WTC11 (cell line): ENCODE measurements around the gene GPR157. TPM values are rescaled to one million over a fixed set of nuclear protein-coding genes. Genes with fewer than 3 reads are reported as not detected.

Experiments
- ATAC-seq: fragments of 200-7000 bp; cut with Tn5 transposase; 2 replicates; pipeline ENCODE4 v1.10.0; 2021; ENCODE audit warnings: mild to moderate bottlenecking, moderate library complexity
- CTCF ChIA-PET: fragments of 300-600 bp; sonication (Branson Sonifier 250); formaldehyde crosslinking; loops from one replicate; lab custom pipeline; 2021; ENCODE audit warnings: antibody characterized with exemption; lab: Charles Lee
- POLR2A ChIA-PET: fragments of 350-600 bp; sonication (Branson Sonifier 250); formaldehyde crosslinking; loops from one replicate; lab custom pipeline; 2021; ENCODE audit warnings: antibody characterized with exemption; lab: Charles Lee
- DNase-seq: peaks from one replicate; pipeline ENCODE4 v3.0.0; 2021; ENCODE audit warnings: low spot score
- H3K27ac Mint-ChIP-seq: 2 replicates; pipeline ENCODE4 v1.8.0; 2021; ENCODE audit warnings: mixed read lengths
- H3K27me3 Mint-ChIP-seq: 2 replicates; pipeline ENCODE4 v1.8.0; 2021; ENCODE audit warnings: low read depth, mild to moderate bottlenecking, moderate library complexity, mixed read lengths
- H3K36me3 Mint-ChIP-seq: 2 replicates; pipeline ENCODE4 v1.8.0; 2021; ENCODE audit warnings: mixed read lengths
- H3K4me1 Mint-ChIP-seq: 2 replicates; pipeline ENCODE4 v1.8.0; 2022; ENCODE audit warnings: mixed read lengths
- H3K4me3 Mint-ChIP-seq: 2 replicates; pipeline ENCODE4 v1.8.0; 2021; ENCODE audit warnings: mild to moderate bottlenecking, moderate library complexity, mixed read lengths
- H3K9me3 Mint-ChIP-seq: 2 replicates; pipeline ENCODE4 v1.8.0; 2021; ENCODE audit warnings: mixed read lengths
- ETV6 ChIP-seq: sonication (generic); formaldehyde crosslinking; IDR thresholded peaks from 2 replicates; pipeline ENCODE4 v1.8.1; 2022; ENCODE audit warnings: mild to moderate bottlenecking, missing genetic modification reagents
- FOXK1 ChIP-seq: sonication (generic); formaldehyde crosslinking; IDR thresholded peaks from 2 replicates; pipeline ENCODE4 v1.8.0; 2022; ENCODE audit warnings: mild to moderate bottlenecking, moderate library complexity, missing genetic modification reagents
- ZNF263 ChIP-seq: sonication (generic); formaldehyde crosslinking; IDR thresholded peaks from 2 replicates; pipeline ENCODE4 v1.8.1; 2022; ENCODE audit warnings: low read depth, mild to moderate bottlenecking, moderate library complexity, missing genetic modification reagents
- ZNF532 ChIP-seq: fragments of 250-450 bp; sonication (Bioruptor Pico); IDR thresholded peaks from 2 replicates; pipeline ENCODE4 v1.9.0; 2021; ENCODE audit warnings: mild to moderate bottlenecking, borderline replicate concordance
- total RNA-seq: library from RNA; stranded (reverse); gene quantifications from 3 replicates; pipeline ENCODE4 v1.2.3, GENCODE V29; 2021

The GPR157 gene
- total RNA-seq, 1 experiment from 2014 or later, result 6.0 TPM

GRCh38 chr1:9050803-9051202 is 78.1 kb downstream of the GPR157 start:
- DNase-seq, result no peak
- no peaks in the 10 kb centered on the region for H3K9me3 Mint-ChIP-seq
- TF ChIP-seq ZNF263 (CRISPR knock-in tag) (no peak), ZNF532 (CRISPR knock-in tag) (no peak), FOXK1 (CRISPR knock-in tag) (no peak), ETV6 (CRISPR knock-in tag) (no peak)
- no peak for ATAC-seq
- peaks cover 17% of the 10 kb centered on the region for H3K4me1 Mint-ChIP-seq
- H3K27ac Mint-ChIP-seq, result peak overlapping the region; percentile 71; the same call in 1 of the 2 replicates
- no peaks in the 10 kb centered on the region; the same call in 1 of the 2 replicates for H3K27me3 Mint-ChIP-seq
- H3K36me3 Mint-ChIP-seq, result no peaks in the 10 kb centered on the region
- POLR2A ChIA-PET, result no interaction called here
- H3K4me3 Mint-ChIP-seq, result no peak overlapping the region
- CTCF ChIA-PET, result interaction anchor here (0.8 to 1.3 kb wide), 2 partner anchors 13 to 88 kb away, joined by 3 read pairs; no protein-coding TSS in a partner anchor

Other genes with a start within 250 kb of the GPR157 start
- gene CA6, start 183.2 kb downstream of the GPR157 start, total RNA-seq, result 0.11 TPM in 1 of 3 replicates, not detected in the others
- gene SLC2A7, start 102.7 kb downstream of the GPR157 start, total RNA-seq, result not detected in 3 replicates
- 0.04 to 0.18 TPM (median 0.07 TPM) in 3 replicates for gene SLC2A5, start 59.5 kb downstream of the GPR157 start, total RNA-seq
- gene H6PD, start 105.7 kb upstream of the GPR157 start, total RNA-seq, result 7.4 to 7.9 TPM (median 7.8 TPM) in 3 replicates
- 4.3 to 5.5 TPM (median 4.6 TPM) in 3 replicates for gene SPSB1, start 163.8 kb upstream of the GPR157 start, total RNA-seq